GM19372 (cell line): Measurements from ENCODE around the gene CCL4L2.
"Not testable (repeated sequence)": the region's sequence is repeated elsewhere in the genome, so short reads cannot be mapped to it uniquely, and the experiment has no call there.

Source experiments
- ATAC-seq: cut with Tn5 transposase; IDR thresholded peaks from one replicate; pipeline ENCODE4 v1.9.1; 2021; ENCODE audit warnings: mild to moderate bottlenecking, low read depth, moderate library complexity; ENCODE audit not compliant: unreplicated experiment

CCL4L2 gene

GRCh38 chr17:36194832-36195433 is 15.9 kb upstream of the CCL4L2 start:
- not testable (repeated sequence) for ATAC-seq

- ATAC-seq = no peak
Observed at GRCh38 chr17:36195434-36196130, 15.3 kb upstream of the CCL4L2 start.

- no peak for ATAC-seq
Observed at GRCh38 chr17:36196131-36196486, 14.8 kb upstream of the CCL4L2 start.

- no peak for ATAC-seq
Observed at GRCh38 chr17:36197387-36197703, 13.5 kb upstream of the CCL4L2 start.

- no peak for ATAC-seq
Observed at GRCh38 chr17:36198831-36199465, 11.9 kb upstream of the CCL4L2 start.

- not testable (repeated sequence) for ATAC-seq
Observed at GRCh38 chr17:36201102-36201501, 9.8 kb upstream of the CCL4L2 start.

- ATAC-seq = not testable (repeated sequence)
Observed at GRCh38 chr17:36201506-36201905, 9.4 kb upstream of the CCL4L2 start.

GRCh38 chr17:36203335-36203734 is 7.5 kb upstream of the CCL4L2 start:
- ATAC-seq = no peak

GRCh38 chr17:36204724-36205500 is 6.0 kb upstream of the CCL4L2 start:
- no peak for ATAC-seq

GRCh38 chr17:36205637-36206485 is 5.0 kb upstream of the CCL4L2 start:
- no peak for ATAC-seq

- ATAC-seq = not testable (repeated sequence)
Observed at GRCh38 chr17:36206486-36206821, 4.4 kb upstream of the CCL4L2 start.

- ATAC-seq = not testable (repeated sequence)
Observed at GRCh38 chr17:36207383-36207782, 3.5 kb upstream of the CCL4L2 start.

GRCh38 chr17:36209575-36209974 is 1.3 kb upstream of the CCL4L2 start:
- no peak for ATAC-seq

- ATAC-seq = not testable (repeated sequence)
Observed at GRCh38 chr17:36211484-36212271, 815 bp downstream of the CCL4L2 start.

GRCh38 chr17:36212272-36212605 is 1.4 kb downstream of the CCL4L2 start:
- no peak for ATAC-seq

GRCh38 chr17:36212966-36213365 is 2.1 kb downstream of the CCL4L2 start:
- ATAC-seq = no peak

GRCh38 chr17:36213695-36214094 is 2.8 kb downstream of the CCL4L2 start:
- no peak for ATAC-seq

- no peak for ATAC-seq
Observed at GRCh38 chr17:36214918-36215317, 4.1 kb downstream of the CCL4L2 start.

GRCh38 chr17:36215406-36216308 is 4.8 kb downstream of the CCL4L2 start:
- ATAC-seq = not testable (repeated sequence)
